AG09319 (cell line): ENCODE measurements around the gene VSIG2.

Source experiments
- DNase-seq: peaks from one replicate; pipeline ENCODE4 v3.0.0-alpha.2; 2010; ENCODE audit warnings: low read depth; ENCODE audit errors: extremely low read depth
- CTCF ChIP-seq: IDR thresholded peaks from 2 replicates; pipeline ENCODE4 v1.5.1; 2011; ENCODE audit warnings: low read depth, mild to moderate bottlenecking, inconsistent platforms, low read length, moderate library complexity

VSIG2 gene

DNA sequence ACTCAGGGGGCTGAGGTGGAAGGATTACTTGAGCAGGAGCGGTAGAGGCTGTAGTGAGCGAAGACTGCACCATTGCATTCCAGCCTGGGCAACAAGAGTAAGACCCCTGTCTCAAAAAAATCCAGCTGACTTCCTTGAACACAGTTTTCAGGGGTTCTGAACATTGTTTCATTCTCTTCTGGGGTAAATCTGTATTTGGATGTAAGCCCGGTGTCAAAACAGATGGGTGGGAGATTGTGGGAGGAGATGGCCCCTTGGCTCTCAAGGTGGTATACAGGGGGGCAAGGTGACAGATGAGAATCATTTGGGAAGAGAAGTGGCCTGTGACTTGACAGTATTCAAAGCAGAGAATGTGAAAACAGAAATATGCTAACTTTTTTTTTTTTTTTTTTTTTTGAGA lies 5.3 kb upstream of the VSIG2 start:
- no peak for DNase-seq

DNA sequence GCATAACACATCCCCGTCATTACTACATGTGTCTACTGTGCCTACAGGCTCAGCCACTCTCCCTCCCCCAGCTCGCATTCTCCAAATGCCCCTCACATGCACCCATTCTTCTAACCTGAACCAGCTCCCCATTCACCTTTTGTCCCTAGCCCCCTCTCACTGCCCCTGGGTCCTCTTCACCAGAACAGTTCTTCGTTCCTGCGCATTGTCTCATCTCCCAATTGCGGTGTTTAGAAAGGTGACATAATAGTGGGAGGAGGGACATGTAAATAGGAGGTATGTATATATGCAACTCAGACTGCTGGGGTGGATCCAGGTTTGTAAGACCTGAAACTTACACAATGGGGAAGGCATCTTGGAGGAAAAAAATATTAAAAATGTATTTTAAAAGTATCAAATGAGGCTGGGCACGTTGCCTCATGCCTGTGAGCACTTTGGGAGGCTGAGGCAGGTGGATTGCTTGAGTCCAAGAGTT lies 4.7 kb upstream of the VSIG2 start:
- TF ChIP-seq CTCF, result no peak
- no peak for DNase-seq

More for the DNA sequence above, 5.3 kb upstream of the VSIG2 start:
- no peak for TF ChIP-seq CTCF

GRCh38 chr11:124756033-124756752 lies 4.1 kb upstream of the VSIG2 start:
- no peak for TF ChIP-seq CTCF
- no peak for DNase-seq

DNA sequence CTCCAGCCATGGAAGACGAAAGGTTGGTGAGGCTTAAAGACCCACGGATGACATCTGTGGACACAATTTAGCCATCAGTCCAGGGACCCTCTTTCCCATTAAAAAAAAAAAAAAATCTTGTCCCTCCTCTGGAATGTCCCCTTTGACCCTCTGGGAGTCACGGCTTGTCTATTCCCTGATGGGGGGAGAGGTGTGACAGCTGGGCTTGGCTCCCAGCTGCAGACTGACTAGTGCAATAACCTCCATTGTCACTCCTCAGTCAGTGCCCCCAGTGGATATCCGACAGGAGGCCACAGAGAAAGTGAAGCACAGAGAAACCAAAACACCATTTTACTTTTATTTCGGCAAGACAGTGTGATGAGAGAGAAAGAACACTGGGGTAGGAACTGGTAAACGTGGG lies 2.7 kb upstream of the VSIG2 start:
- DNase-seq, result no peak
- TF ChIP-seq CTCF, result no peak

DNA sequence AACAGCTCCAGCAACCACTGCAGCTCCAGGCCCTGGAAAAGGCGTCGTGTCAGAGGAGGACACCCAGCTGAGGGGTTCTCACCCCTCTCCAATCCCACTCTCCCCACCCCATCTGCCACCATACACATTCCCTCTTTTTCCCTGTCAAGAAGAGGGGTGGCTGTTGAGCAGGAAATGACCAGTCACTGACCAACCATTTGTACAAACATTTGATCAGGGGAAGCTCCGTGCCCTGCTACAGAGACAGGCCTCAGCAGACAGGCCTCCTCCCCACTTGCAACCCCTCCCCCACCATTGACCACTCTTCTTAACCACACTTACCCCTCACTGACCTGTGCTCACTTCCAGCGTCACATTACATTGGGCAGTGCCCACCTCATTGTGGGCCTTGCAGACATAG lies 2.3 kb upstream of the VSIG2 start:
- TF ChIP-seq CTCF, result no peak
- no peak for DNase-seq

DNA sequence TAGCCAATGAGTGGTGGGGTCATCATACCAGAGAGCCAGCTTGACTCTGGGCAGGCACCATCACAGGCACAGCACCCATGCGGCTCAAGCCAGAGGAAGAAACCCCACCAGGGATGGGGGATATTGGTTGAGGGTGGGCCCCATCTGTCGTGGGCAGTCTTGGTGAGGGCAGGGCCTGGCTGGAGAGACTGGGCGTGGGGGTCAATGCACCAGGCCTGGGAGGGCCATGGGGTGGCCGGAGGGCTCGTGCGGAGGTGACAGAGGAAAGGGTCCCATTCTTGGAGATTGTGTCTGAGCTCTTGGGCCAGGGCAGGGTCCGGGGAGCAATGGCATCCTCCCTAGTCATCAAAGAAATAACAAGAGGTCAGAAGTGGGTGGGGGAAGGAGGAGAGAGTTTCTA lies 1.6 kb upstream of the VSIG2 start:
- TF ChIP-seq CTCF, result no peak
- no peak for DNase-seq

GRCh38 chr11:124753205-124753604 lies 1.1 kb upstream of the VSIG2 start:
- no peak for DNase-seq
- no peak for TF ChIP-seq CTCF
